ENCODE data around the gene UHRF1. TPM values are rescaled to one million over a fixed set of nuclear protein-coding genes. Genes with fewer than 3 reads are reported as not detected.

Gene UHRF1
- total and polyA plus RNA-seq, 2 of the 4 experiments (the other 2 are of a cell fraction) = 47.4 to 57.4 TPM

- no peaks in the 10 kb centered on the region for H3K4me1 ChIP-seq (ENCODE audit: control insufficient read depth, insufficient read depth, low read length)
- dilution Hi-C loops (cut with HindIII; ENCODE audit: low sequenced_read_pairs, unreplicated experiment) (no loop called here), in situ Hi-C loops (cut with MboI; ENCODE audit: low sequenced_read_pairs) (no loop called here), intact Hi-C loops (cut with micrococcal nuclease) (no loop called here)
- H2AK9ac ChIP-seq (replicated peaks; ENCODE audit: low read depth, low read length, poor library complexity) = peak overlapping the region; percentile 61
- H4K5ac ChIP-seq (ENCODE audit: low read depth, low read length) = no peak overlapping the region
- no peak overlapping the region for H2BK5ac ChIP-seq (ENCODE audit: low read depth, low read length, poor library complexity, severe bottlenecking)
- H3K4ac ChIP-seq (ENCODE audit: low read depth, low read length) = no peak overlapping the region
- no peak overlapping the region for H2BK120ac ChIP-seq (ENCODE audit: low read depth, low read length)
- H3K27me3 ChIP-seq (ENCODE audit: control insufficient read depth, insufficient read depth, low read length) = no peaks in the 10 kb centered on the region
- H3K14ac ChIP-seq (replicated peaks; ENCODE audit: low read depth, low read length) = no peak overlapping the region
- ATAC-seq (ENCODE audit: low read depth) (no peak), DNase-seq (no peak)
- no peak overlapping the region for H3K4me3 ChIP-seq (ENCODE audit: insufficient read depth, low read depth, low read length)
- peaks cover 4 to 41% of the 10 kb centered on the region in 2 experiments for H3K79me1 ChIP-seq (ENCODE audit: low read depth in 1 of 2, low read length in 2 of 2)
- H3K18ac ChIP-seq (ENCODE audit: low read depth, low read length) = no peak overlapping the region
- no peak overlapping the region for H2BK15ac ChIP-seq (ENCODE audit: low read depth, low read length)
- no peak overlapping the region for H3K4me2 ChIP-seq (ENCODE audit: low read depth, low read length)
- 100% methylated on average over 8 of the region's 18 CpGs; no CpG with 5 or more reads in 1 of the 2 experiments for WGBS, 2 experiments (ENCODE audit: extremely low coverage in 2 of 2, insufficient read length in 1 of 2)
- no peak overlapping the region for H2AK5ac ChIP-seq (ENCODE audit: low read depth, low read length)
- TF ChIP-seq MAFK (IDR thresholded peaks at IDR 0.05; ENCODE audit: low read depth, low read length) = no peak
- no peak for TF ChIP-seq MAZ (IDR thresholded peaks at IDR 0.05; ENCODE audit: borderline replicate concordance, low read depth, low read length)
- no peak for TF ChIP-seq CHD1 (IDR thresholded peaks at IDR 0.05; ENCODE audit: low read depth, low read length)
- no peak for TF ChIP-seq FOS (IDR thresholded peaks at IDR 0.05; ENCODE audit: low read depth, low read length)
- no peak for TF ChIP-seq SMC3 (IDR thresholded peaks at IDR 0.05; ENCODE audit: low read depth, low read length)
- no peak for TF ChIP-seq CTCF (conservative IDR thresholded peaks at IDR 0.05; ENCODE audit: low read depth, low read length)
- TF ChIP-seq, protein P1, sequence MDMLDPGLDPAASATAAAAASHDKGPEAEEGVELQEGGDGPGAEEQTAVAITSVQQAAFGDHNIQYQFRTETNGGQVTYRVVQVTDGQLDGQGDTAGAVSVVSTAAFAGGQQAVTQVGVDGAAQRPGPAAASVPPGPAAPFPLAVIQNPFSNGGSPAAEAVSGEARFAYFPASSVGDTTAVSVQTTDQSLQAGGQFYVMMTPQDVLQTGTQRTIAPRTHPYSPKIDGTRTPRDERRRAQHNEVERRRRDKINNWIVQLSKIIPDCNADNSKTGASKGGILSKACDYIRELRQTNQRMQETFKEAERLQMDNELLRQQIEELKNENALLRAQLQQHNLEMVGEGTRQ (IDR thresholded peaks at IDR 0.05; ENCODE audit: low read depth, low read length) = no peak
- TF ChIP-seq POLR2A (IDR thresholded peaks at IDR 0.05; ENCODE audit: low read depth, low read length) = no peak
- H3K36me3 ChIP-seq (ENCODE audit: control insufficient read depth, insufficient read depth, low read length) = peaks cover 27% of the 10 kb centered on the region
- no peaks in the 10 kb centered on the region for H3K9me1 ChIP-seq (ENCODE audit: insufficient read depth, low read length)
- no peak overlapping the region for H3K9ac ChIP-seq (ENCODE audit: low read depth, low read length)
- no peak overlapping the region for H2AFZ ChIP-seq (replicated peaks; ENCODE audit: low read length, poor library complexity)
- ChIA-PET CTCF (interaction anchor here (0.6 kb wide), 1 partner anchor 18 kb away, joined by 3 read pairs; no protein-coding TSS in a partner anchor), POLR2A (ENCODE audit: unreplicated experiment) (no interaction called here)
- BruUV-seq (replicated peaks) = no TSS peak
- no peak overlapping the region for H3K27ac ChIP-seq (ENCODE audit: insufficient read depth, low read length)
- H3K9me3 ChIP-seq (ENCODE audit: control insufficient read depth, insufficient read depth, low read length) = no peaks in the 10 kb centered on the region
- H3K23ac ChIP-seq (ENCODE audit: low read depth, low read length) = no peak overlapping the region
- H3K56ac ChIP-seq (ENCODE audit: extremely low read depth, insufficient read depth, low read length) = no peak overlapping the region
- no peak overlapping the region for H4K91ac ChIP-seq (ENCODE audit: insufficient read depth, low read depth, low read length)
- H4K20me1 ChIP-seq (ENCODE audit: insufficient read depth, low read length) = peaks cover 3% of the 10 kb centered on the region; the same call in 1 of the 2 replicates
- no peak overlapping the region for H2BK20ac ChIP-seq (ENCODE audit: low read depth, low read length)
- H4K8ac ChIP-seq (ENCODE audit: low read depth in 2 of 2, low read length in 2 of 2) = no peak overlapping the region
Measured at GRCh38 chr19:4952945-4953344, 43.6 kb downstream of the UHRF1 start.
